Progenitor cell of endocrine pancreas (in vitro differentiated cells): ENCODE measurements around the gene TOPAZ1. TPM values are rescaled to one million over a fixed set of nuclear protein-coding genes. Genes with fewer than 3 reads are reported as not detected.

Source experiments
- DNase-seq: peaks from one replicate; pipeline ENCODE4 v3.0.0; 2021; ENCODE audit warnings: low spot score; ENCODE audit not compliant: unreplicated experiment
- H3K27ac Mint-ChIP-seq: 2 replicates; pipeline ENCODE4 v1.8.0; 2021; ENCODE audit warnings: mild to moderate bottlenecking, moderate library complexity, mixed read lengths
- H3K27me3 Mint-ChIP-seq: 2 replicates; pipeline ENCODE4 v1.8.0; 2021; ENCODE audit warnings: mixed read lengths
- H3K36me3 Mint-ChIP-seq: 2 replicates; pipeline ENCODE4 v1.8.0; 2022; ENCODE audit warnings: mixed read lengths; ENCODE audit not compliant: insufficient read depth
- H3K4me1 Mint-ChIP-seq: 2 replicates; pipeline ENCODE4 v1.8.0; 2021; ENCODE audit warnings: low read depth, mixed read lengths
- H3K4me3 Mint-ChIP-seq: 2 replicates; pipeline ENCODE4 v1.8.0; 2021; ENCODE audit warnings: low read depth, mild to moderate bottlenecking, moderate library complexity, mixed read lengths
- H3K9me3 Mint-ChIP-seq: 2 replicates; pipeline ENCODE4 v1.8.0; 2021; ENCODE audit warnings: low read depth, mixed read lengths
- total RNA-seq: library from RNA; stranded (reverse); gene quantifications from 2 replicates; pipeline ENCODE4 v1.2.1, GENCODE V29; 2021
- TF ChIP-seq, protein P1 (sequence below): fragments of 200-600 bp; sonication (generic); IDR thresholded peaks from one replicate; pipeline ENCODE4 v1.5.0; 2021; ENCODE audit warnings: antibody characterized with exemption, mild to moderate bottlenecking; ENCODE audit not compliant: unreplicated experiment

TOPAZ1 gene
- total RNA-seq, 1 donor from 2014 or later = not detected

DNA sequence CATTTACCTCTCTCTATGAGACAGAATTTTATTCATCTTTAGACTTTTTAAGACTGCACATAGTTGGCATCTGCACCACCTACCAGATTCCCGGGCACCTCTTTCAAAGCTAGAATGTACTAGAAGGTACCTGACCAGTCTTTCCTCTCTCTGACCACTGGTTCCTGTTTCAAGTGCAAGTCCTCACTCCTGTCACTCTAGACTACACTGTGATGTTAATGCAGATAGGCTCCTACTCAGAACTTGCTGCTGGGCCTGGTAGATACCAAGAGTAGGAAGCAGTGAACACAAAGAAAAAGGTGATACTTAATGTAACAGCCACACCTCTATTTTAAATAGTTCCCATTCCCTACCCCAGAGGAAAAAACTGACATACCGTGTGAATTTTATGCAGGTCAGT, 88.8 kb downstream of the TOPAZ1 start:
- Mint-ChIP-seq H3K27me3 (no peaks in the 10 kb centered on the region), H3K4me1 (peaks cover 5% of the 10 kb centered on the region), H3K36me3 (no peaks in the 10 kb centered on the region), H3K4me3 (no peak overlapping the region), H3K9me3 (peaks cover 3% of the 10 kb centered on the region), H3K27ac (no peak overlapping the region)
- no peak for DNase-seq
- TF ChIP-seq, protein P1, sequence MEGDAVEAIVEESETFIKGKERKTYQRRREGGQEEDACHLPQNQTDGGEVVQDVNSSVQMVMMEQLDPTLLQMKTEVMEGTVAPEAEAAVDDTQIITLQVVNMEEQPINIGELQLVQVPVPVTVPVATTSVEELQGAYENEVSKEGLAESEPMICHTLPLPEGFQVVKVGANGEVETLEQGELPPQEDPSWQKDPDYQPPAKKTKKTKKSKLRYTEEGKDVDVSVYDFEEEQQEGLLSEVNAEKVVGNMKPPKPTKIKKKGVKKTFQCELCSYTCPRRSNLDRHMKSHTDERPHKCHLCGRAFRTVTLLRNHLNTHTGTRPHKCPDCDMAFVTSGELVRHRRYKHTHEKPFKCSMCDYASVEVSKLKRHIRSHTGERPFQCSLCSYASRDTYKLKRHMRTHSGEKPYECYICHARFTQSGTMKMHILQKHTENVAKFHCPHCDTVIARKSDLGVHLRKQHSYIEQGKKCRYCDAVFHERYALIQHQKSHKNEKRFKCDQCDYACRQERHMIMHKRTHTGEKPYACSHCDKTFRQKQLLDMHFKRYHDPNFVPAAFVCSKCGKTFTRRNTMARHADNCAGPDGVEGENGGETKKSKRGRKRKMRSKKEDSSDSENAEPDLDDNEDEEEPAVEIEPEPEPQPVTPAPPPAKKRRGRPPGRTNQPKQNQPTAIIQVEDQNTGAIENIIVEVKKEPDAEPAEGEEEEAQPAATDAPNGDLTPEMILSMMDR = no peak

DNA sequence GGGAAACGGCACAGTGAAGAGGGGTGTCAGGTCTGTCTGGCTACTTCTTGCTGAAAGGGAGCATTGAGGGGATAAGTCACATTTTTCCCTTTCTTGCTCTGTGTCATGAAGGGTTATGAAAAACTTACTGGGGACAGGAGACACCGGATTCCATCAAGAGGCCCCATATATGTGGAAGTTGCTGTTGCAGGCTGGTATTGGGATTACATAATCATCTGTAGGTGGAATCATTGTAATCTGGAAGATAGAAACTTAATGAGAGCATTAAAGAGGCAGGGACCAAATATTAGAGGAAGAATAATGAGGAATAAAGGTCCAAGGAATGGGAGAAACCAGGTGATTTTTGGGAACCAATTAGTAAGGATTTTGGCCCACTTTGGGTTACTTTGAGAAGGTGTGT, 92.6 kb downstream of the TOPAZ1 start:
- DNase-seq = no peak
- H3K9me3 Mint-ChIP-seq = no peaks in the 10 kb centered on the region
- H3K4me1 Mint-ChIP-seq = peaks cover 13% of the 10 kb centered on the region
- no peaks in the 10 kb centered on the region for H3K27me3 Mint-ChIP-seq
- no peaks in the 10 kb centered on the region for H3K36me3 Mint-ChIP-seq
- TF ChIP-seq, protein P1 = no peak
- no peak overlapping the region for H3K4me3 Mint-ChIP-seq
- H3K27ac Mint-ChIP-seq = no peak overlapping the region

DNA sequence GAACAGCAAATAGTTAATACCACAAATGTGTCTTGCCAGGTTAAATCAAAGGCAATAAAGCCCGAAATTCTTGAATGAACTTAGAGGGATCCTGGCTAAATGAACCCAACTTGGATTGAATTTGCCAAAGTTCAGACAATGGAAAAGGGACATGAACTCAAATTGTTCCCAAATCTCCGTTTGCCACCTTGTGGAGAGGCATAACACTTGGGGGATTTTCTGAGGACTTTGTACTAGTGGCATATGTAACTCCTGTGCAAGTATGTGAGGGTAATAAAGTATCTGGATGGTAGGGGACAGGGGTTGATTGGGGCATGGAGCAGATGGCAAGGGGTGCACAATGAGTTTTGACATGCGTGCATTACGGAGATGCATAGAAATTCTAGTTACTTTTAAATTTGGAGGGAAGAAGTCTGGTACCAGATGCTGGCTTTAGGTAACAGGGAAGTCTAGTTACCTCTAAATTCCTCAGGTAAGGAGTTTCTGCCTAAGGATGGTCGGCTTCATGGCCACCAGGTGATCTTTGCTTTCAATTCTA, 95.6 kb downstream of the TOPAZ1 start:
- no peak for DNase-seq
- TF ChIP-seq, protein P1 = peak; percentile 41

DNA sequence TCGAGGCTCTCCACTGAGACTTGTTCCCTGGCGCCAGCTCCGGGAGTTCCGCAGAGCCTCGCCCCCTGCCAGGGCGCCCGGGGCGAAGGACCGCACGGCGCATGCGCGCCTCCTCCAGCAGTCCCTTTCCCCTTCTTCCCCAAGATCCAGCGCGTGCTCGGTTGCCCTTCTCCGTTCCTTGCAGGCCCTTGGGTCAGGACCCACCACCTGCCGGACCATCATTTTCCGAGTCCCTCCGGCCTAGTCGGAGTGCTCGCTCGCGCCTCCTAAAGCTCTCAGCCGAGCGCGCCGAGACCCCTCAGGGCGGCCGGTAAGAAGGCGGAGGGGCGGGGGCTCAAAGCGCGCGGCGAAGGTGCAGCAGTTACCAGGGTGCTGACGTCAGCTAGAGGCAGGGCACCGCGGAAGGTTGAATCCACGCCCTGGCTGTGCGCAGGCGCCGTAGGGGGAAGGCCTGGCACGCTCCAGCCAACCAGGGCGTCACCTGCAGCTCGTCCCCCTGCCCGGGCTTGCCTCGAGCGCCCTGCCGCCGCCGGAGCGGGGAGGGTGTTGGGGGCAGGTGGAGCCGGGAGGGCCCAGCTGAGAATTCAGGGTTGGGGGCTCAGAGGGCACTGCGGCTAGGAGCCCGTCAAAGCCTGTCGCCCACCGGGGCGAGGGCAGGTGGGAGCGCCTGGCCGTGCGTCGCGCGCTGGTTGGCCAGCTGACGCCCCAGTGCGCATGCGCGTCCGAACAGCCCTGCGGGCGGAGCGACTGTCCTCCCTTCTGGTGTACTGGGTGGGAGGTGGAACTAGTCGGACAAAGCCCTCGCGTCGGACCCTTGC, 96.5 kb downstream of the TOPAZ1 start, which contains the start of gene TCAIM:
TSS of gene TCAIM (plus strand) at position 757 of the 818 bp plus-strand sequence. CDS start 16,017 bp downstream, outside the sequence.
- Mint-ChIP-seq H3K4me3 (peak within 1 kb of the TSS; percentile 94), H3K27me3 (no peaks in the 10 kb centered on the region), H3K36me3 (peaks cover 1% of the 10 kb centered on the region), H3K4me1 (peaks cover 24% of the 10 kb centered on the region), H3K9me3 (no peaks in the 10 kb centered on the region), H3K27ac (peak within 1 kb of the TSS; percentile 99)
- peak; percentile 98 for DNase-seq
- TF ChIP-seq, protein P1 = no peak

More for the DNA sequence above, 95.6 kb downstream of the TOPAZ1 start:
- Mint-ChIP-seq H3K4me3 (peak overlapping the region; percentile 94), H3K27ac (peak overlapping the region; percentile 99), H3K36me3 (no peaks in the 10 kb centered on the region), H3K27me3 (no peaks in the 10 kb centered on the region), H3K9me3 (no peaks in the 10 kb centered on the region), H3K4me1 (peaks cover 24% of the 10 kb centered on the region)

DNA sequence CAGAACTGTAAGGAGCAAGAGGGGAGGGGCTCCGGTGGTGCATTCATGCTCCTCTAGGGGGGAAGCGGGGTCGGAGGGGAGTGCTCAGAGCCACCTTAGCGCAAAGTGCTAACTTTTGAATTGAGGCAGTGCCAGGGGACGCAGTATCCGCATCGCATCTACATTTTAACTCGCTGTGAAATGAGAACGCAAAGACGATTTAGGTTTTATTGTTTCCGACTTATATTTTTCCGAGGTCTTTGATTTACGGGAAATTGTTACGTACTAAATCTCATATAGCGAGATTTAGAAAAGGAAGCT, 97.1 kb downstream of the TOPAZ1 start:
- H3K4me1 Mint-ChIP-seq = peaks cover 20% of the 10 kb centered on the region
- H3K9me3 Mint-ChIP-seq = no peaks in the 10 kb centered on the region
- peak overlapping the region; percentile 94 for H3K4me3 Mint-ChIP-seq
- TF ChIP-seq, protein P1 = no peak
- H3K27ac Mint-ChIP-seq = peak overlapping the region; percentile 99
- no peaks in the 10 kb centered on the region for H3K27me3 Mint-ChIP-seq
- no peak for DNase-seq
- peaks cover 1% of the 10 kb centered on the region for H3K36me3 Mint-ChIP-seq
